Astrocyte of the cerebellum (primary cell): ENCODE data around the gene NIPAL3.
"Not testable (repeated sequence)": the region's sequence is repeated elsewhere in the genome, so short reads cannot be mapped to it uniquely, and the experiment has no call there.

ENCODE experiments used
- DNase-seq: peaks from one replicate; pipeline ENCODE4 v3.0.0-alpha.2; 2011; ENCODE audit warnings: low read depth
- H3K4me3 ChIP-seq: 2 replicates; pipeline ENCODE4 v1.5.1; 2011; ENCODE audit warnings: mild to moderate bottlenecking, low read depth, low read length, moderate library complexity
- CTCF ChIP-seq: IDR thresholded peaks from 2 replicates; pipeline ENCODE4 v1.5.1; 2012; ENCODE audit warnings: low read length, low read depth, moderate library complexity, mild to moderate bottlenecking; ENCODE audit errors: missing control alignments
- in situ Hi-C: cut with HindIII; loops from 2 replicates; pipeline ENCODE4 v1.10.0; 2017; ENCODE audit warnings: low sequenced_read_pairs

NIPAL3 gene

GRCh38 chr1:24506691-24507381, 91.2 kb downstream of the NIPAL3 start:
- in situ Hi-C loops: no loop called here
- no peak for TF ChIP-seq CTCF
- H3K4me3 ChIP-seq: no peak overlapping the region
- DNase-seq: no peak

GRCh38 chr1:24507405-24507804, 91.8 kb downstream of the NIPAL3 start:
- no peak overlapping the region for H3K4me3 ChIP-seq
- DNase-seq: no peak
- TF ChIP-seq CTCF: no peak
- in situ Hi-C loops: no loop called here

GRCh38 chr1:24508911-24509310, 93.3 kb downstream of the NIPAL3 start:
- in situ Hi-C loops: no loop called here
- no peak overlapping the region for H3K4me3 ChIP-seq
- TF ChIP-seq CTCF: no peak
- DNase-seq: no peak

- no peak for TF ChIP-seq CTCF
- in situ Hi-C loops: no loop called here
- DNase-seq: no peak
- no peak overlapping the region for H3K4me3 ChIP-seq
Observed at GRCh38 chr1:24513706-24514105, 98.1 kb downstream of the NIPAL3 start.

GRCh38 chr1:24514946-24515345, 99.3 kb downstream of the NIPAL3 start:
- no peak for DNase-seq
- no peak for TF ChIP-seq CTCF
- in situ Hi-C loops: no loop called here
- H3K4me3 ChIP-seq: no peak overlapping the region

GRCh38 chr1:24515671-24516209, 100.1 kb downstream of the NIPAL3 start:
- DNase-seq, in situ Hi-C loops, H3K4me3 ChIP-seq: not testable (repeated sequence)

GRCh38 chr1:24516506-24516905, 100.9 kb downstream of the NIPAL3 start:
- in situ Hi-C loops: no loop called here
- DNase-seq: no peak
- no peak overlapping the region for H3K4me3 ChIP-seq
- no peak for TF ChIP-seq CTCF
